Heart left ventricle (tissue), 16 donors: Measurements from ENCODE around the gene PRAMEF15. TPM values are rescaled to one million over a fixed set of nuclear protein-coding genes. Genes with fewer than 3 reads are reported as not detected.
"Not testable (repeated sequence)": the region's sequence is repeated elsewhere in the genome, so short reads cannot be mapped to it uniquely, and the experiment has no call there.

Source experiments
- ATAC-seq, 4 donors: fragments of 200-7000 bp; cut with Tn5 transposase; one replicate each; pipeline ENCODE4 v1.9.1; 2020 to 2022; ENCODE audit warnings: moderate library complexity in 4 of 4, mild to moderate bottlenecking in 3 of 4, moderate number of reproducible peaks in 1 of 4
- DNase-seq, 5 donors: peaks; one replicate each; pipeline ENCODE4 v3.0.0-alpha.2; 2020
- H3K27ac ChIP-seq, 12 donors: fragments of 200-600 bp; sonication (generic) in 4 of 12; one replicate each; pipeline versions ENCODE4 v1.5.0 to v1.8.0; 2016 to 2022; ENCODE audit warnings: mild to moderate bottlenecking in 2 of 12
- H3K27me3 ChIP-seq, 9 donors: fragments of 200-600 bp; sonication (generic) in 2 of 9; one replicate each; pipeline versions ENCODE4 v1.5.1 to v1.8.0; 2016 to 2022; ENCODE audit warnings: mild to moderate bottlenecking in 3 of 9
- H3K36me3 ChIP-seq, 9 donors: fragments of 200-600 bp; sonication (generic) in 2 of 9; one replicate each; pipeline versions ENCODE4 v1.5.0 to v1.8.0; 2018 to 2022; ENCODE audit warnings: mild to moderate bottlenecking in 2 of 9
- H3K4me1 ChIP-seq, 12 donors: fragments of 200-600 bp; sonication (generic) in 4 of 12; one replicate each; pipeline versions ENCODE4 v1.5.0 to v1.8.0; 2016 to 2022; ENCODE audit warnings: mild to moderate bottlenecking in 3 of 12
- H3K4me3 ChIP-seq, 12 donors: fragments of 200-600 bp; sonication (generic) in 4 of 12; one replicate each; pipeline versions ENCODE4 v1.5.0 to v1.8.0; 2017 to 2022; ENCODE audit warnings: mild to moderate bottlenecking in 9 of 12, moderate library complexity in 4 of 12
- H3K9me3 ChIP-seq, 12 donors: fragments of 200-600 bp; sonication (generic) in 4 of 12; one replicate each; pipeline versions ENCODE4 v1.5.0 to v1.8.0; 2016 to 2022; ENCODE audit warnings: mild to moderate bottlenecking in 1 of 12
- WGBS, 4 donors: extraction: QIAGEN DNeasy Blood & Tissue Kit in 2 of 4; methylation state at CpG; one replicate each; pipeline versions ENCODE4 v1.1.5 to v1.1.7; 2013 to 2018; 5-methylcytosine and 5-hydroxymethylcytosine counted together
- intact Hi-C, 10 donors: fragments of 100-400 bp; cut with DNase I; formaldehyde crosslinking; loops; one replicate each; pipeline versions ENCODE4 v1.11.1 to v1.14.2; 2022
- polyA plus RNA-seq, 2 donors: library from polyadenylated mRNA; stranded (reverse); fragments of 200-250 nt; gene quantifications; one replicate each; pipeline ENCODE4 v1.2.3, GENCODE V29; 2013
- total RNA-seq, 9 donors: library from RNA; depleted of rRNA in 2 of 9; stranded (reverse); fragments of >200 nt in 2 of 9; fragmentation: NEBNext Ultra II Directional in 3 of 9; extraction: Animal tissue kit (Norgen Biotek cat#: 25700) in 3 of 9; gene quantifications; one replicate each; pipeline versions ENCODE4 v1.1.0 to v1.2.4, GENCODE V29; 2016 to 2023
- TF ChIP-seq, protein P1 (sequence below), 12 donors: fragments of 200-600 bp; sonication (generic) in 4 of 12; IDR thresholded peaks; one replicate each; pipeline versions ENCODE4 v1.5.0 to v1.8.0; 2018 to 2022; ENCODE audit warnings: antibody characterized with exemption in 12 of 12, mild to moderate bottlenecking in 5 of 12
- donor health status: ischemic (EF 13 %, LVEDD 7.1; RV severe dilation, severe dysfunction).
- donor health status: healthy with polysubstance abuse.
- donor health status: DM: no; HTN: yes; CAD: no.
- donor health status: DM: no; HTN: no; CAD: no.
- donor health status: ischemic (EF 25% LVEDD 6.9; RV normal size, moderate dysfunction).
- donor health status: ischemic (EF 25% LVEDD 5.7; RV mildly dilated, moderate dysfunction).
- donor health status: healthy.
- donor health status: DM: yes; HTN: yes; CAD: no.
- donor health status: ischemic (EF 35%, LVEDD 5.7; RV mildly dilated, moderate dysfunction).
- donor health status: nonischemic (EF 11% LVEDD 7.7; RV severe dilation, severe dysfunction).
- donor health status: DM: yes; HTN: yes; CAD: no.
- donor health status: PGD.
- donor health status: ischemic (EF 29% LVEDD 5.4; RV normal size, mild dysfunction).
- donor health status: nonischemic (EF 23%, LVEDD 6.1; RV moderate dilation, normal function).

Gene PRAMEF15
- total and polyA plus RNA-seq, 11 donors: not detected

DNA sequence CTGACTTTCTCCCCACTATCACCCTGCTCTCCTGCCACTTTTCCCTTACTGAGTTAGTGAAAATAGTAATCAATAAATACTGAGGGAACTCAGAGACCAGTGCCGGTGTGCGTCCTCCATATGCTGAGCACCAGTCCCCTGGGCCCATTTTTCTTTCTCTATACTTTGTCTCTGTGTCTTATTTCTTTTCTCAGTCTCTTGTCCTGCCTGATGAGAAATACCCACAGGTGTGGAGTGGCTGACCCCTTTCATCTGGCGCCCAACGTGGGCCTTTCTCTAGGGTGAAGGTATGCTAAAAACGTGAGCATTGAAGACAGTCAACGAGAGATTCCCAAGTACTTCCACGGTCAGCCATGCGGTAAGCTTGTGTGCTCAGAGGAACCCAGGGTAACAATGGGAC lies 38.1 kb downstream of the PRAMEF15 start:
- H3K4me3 ChIP-seq, intact Hi-C loops, DNase-seq, H3K27ac ChIP-seq, H3K27me3 ChIP-seq, H3K4me1 ChIP-seq, H3K36me3 ChIP-seq, ATAC-seq: not testable (repeated sequence)
- WGBS, 4 donors: 87 to 92% (median 90%) methylated on average over 6 to 8 of the region's 8 CpGs
- H3K9me3 ChIP-seq: peaks cover 0 to 17% (median 0%) of the 10 kb centered on the region in 12 donors

DNA sequence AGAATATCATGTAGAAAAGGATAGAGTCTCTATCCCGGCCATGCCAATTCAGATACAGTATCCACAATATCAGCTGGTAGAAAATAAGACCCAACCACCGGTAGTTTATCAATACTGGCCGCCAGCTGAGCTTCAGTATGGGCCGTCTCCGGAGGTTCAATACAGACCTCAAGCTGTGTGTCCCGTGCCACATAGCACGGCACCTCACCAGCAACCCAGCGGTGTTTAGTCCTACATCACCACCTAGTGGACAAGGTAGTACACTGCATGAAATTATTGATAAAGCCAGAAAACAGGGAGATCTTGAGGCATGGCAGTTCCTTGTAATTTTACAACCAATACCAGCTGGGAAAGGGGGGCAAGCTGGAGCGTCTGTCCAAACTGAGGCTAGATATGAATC lies 39.1 kb downstream of the PRAMEF15 start:
- H3K4me1 ChIP-seq, ATAC-seq, H3K36me3 ChIP-seq, H3K27me3 ChIP-seq, H3K27ac ChIP-seq, DNase-seq, intact Hi-C loops, H3K4me3 ChIP-seq: not testable (repeated sequence)
- H3K9me3 ChIP-seq: peaks cover 0 to 17% (median 0%) of the 10 kb centered on the region in 12 donors
- 0 to 19% (median 0%) methylated on average over 2 of the region's 9 CpGs; no CpG with 5 or more reads in 1 of the 4 donors for WGBS, 4 donors

DNA sequence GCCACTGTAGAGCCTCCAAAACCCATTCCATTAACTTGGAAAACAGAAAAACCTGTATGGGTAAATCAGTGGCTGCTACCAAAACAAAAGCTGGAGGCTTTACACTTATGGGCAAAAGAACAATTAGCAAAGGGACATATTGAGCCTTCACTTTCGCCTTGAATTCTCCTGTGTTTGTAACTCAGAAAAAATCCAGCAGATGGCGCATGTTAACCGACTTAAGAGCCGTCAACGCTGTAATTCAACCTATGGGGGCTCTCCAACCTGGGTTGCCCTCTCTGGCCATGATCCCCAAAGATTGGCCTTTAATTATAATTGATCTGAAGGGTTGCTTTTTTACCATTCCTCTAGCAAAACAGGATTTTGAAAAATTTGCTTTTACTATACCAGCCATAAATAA lies 41.4 kb downstream of the PRAMEF15 start:
- H3K9me3 ChIP-seq: peaks cover 0 to 17% (median 0%) of the 10 kb centered on the region in 12 donors
- WGBS, 4 donors: 2 to 3% (median 3%) methylated on average over 5 of the region's 5 CpGs
- H3K4me1 ChIP-seq, H3K27me3 ChIP-seq, H3K27ac ChIP-seq, H3K36me3 ChIP-seq, H3K4me3 ChIP-seq, DNase-seq, ATAC-seq: not testable (repeated sequence)
- TF ChIP-seq, protein P1, sequence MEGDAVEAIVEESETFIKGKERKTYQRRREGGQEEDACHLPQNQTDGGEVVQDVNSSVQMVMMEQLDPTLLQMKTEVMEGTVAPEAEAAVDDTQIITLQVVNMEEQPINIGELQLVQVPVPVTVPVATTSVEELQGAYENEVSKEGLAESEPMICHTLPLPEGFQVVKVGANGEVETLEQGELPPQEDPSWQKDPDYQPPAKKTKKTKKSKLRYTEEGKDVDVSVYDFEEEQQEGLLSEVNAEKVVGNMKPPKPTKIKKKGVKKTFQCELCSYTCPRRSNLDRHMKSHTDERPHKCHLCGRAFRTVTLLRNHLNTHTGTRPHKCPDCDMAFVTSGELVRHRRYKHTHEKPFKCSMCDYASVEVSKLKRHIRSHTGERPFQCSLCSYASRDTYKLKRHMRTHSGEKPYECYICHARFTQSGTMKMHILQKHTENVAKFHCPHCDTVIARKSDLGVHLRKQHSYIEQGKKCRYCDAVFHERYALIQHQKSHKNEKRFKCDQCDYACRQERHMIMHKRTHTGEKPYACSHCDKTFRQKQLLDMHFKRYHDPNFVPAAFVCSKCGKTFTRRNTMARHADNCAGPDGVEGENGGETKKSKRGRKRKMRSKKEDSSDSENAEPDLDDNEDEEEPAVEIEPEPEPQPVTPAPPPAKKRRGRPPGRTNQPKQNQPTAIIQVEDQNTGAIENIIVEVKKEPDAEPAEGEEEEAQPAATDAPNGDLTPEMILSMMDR (IDR thresholded peaks at IDR 0.05): peak; percentile 30 to 68 (median 50)
- intact Hi-C loops: loop anchor here in 1 of 10 donors (5.0 kb wide), 2 partner anchors 66 to 606 kb away; no protein-coding TSS in a partner anchor

DNA sequence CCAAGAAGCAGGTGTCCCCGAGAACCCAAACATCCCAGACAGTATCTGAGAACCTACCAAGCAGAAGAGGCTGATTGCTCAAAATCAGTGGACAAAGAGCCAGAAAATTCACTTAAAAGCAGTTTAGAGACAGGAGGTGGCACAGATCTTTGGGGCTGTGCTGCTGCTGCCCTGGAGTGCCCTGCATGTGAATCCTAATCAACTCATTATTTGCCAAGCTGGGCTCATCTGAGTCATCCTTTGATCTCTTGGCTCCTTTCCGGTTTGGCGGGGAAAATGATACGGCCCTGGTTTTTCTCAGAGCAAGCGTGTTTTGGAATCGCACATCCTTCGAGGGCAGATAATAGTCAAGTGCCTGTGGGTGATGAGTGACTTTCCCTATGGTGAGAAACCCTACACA lies 47.0 kb downstream of the PRAMEF15 start:
- H3K4me1 ChIP-seq, H3K9me3 ChIP-seq, H3K27ac ChIP-seq, H3K36me3 ChIP-seq, H3K27me3 ChIP-seq, intact Hi-C loops, H3K4me3 ChIP-seq, DNase-seq: not testable (repeated sequence)
- 57 to 86% (median 83%) methylated on average over 1 of the region's 7 CpGs; no CpG with 5 or more reads in 1 of the 4 donors for WGBS, 4 donors
- ATAC-seq: peak in 1 of 4 donors; percentile 66

DNA sequence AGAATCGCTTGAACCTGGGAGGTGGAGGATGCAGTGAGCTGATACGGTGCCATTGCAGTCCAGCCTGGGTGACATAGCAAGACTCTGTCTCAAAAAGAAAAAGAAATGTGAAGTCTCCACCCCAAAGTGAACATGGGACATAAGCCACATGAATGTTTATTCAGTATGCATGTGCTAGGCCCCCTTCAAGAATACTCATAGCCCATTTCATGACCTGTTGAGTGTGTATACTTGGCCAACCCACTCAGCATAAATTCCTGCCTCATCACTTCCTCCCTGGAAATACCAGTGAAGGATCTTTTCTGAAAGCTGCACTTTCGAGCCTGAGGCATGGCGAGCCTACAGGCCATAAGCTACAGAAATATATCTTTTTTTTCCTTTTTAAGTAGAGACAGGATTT lies 49.5 kb downstream of the PRAMEF15 start:
- H3K27me3 ChIP-seq, H3K27ac ChIP-seq, H3K4me1 ChIP-seq, intact Hi-C loops, H3K4me3 ChIP-seq, H3K36me3 ChIP-seq, H3K9me3 ChIP-seq, ATAC-seq, DNase-seq: not testable (repeated sequence)
- WGBS, 4 donors: 71 to 96% (median 92%) methylated on average over 2 to 3 of the region's 4 CpGs

DNA sequence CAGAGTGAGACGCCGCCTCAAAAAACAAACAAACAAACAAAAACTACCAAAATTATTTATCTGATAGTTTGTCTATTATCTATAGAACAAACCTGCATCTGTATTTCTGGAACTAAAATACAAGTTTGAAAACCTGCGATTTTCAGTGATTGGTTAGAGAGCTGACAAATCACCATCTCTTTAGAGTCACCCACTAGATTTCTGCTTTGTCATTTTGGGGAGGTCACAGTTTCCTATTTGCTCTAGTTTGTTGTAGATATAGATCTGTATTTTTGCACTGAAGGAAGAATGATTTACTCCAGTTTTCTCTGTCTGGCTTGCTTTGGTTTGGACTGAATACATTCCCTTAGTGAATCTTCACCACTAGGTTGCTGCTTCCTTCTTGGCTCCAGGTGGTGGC lies 51.2 kb downstream of the PRAMEF15 start:
- H3K27ac ChIP-seq, H3K9me3 ChIP-seq, H3K27me3 ChIP-seq, H3K4me1 ChIP-seq, H3K36me3 ChIP-seq, DNase-seq, H3K4me3 ChIP-seq, intact Hi-C loops, ATAC-seq: not testable (repeated sequence)
- 87 to 93% (median 89%) methylated on average over 3 of the region's 3 CpGs for WGBS, 4 donors

DNA sequence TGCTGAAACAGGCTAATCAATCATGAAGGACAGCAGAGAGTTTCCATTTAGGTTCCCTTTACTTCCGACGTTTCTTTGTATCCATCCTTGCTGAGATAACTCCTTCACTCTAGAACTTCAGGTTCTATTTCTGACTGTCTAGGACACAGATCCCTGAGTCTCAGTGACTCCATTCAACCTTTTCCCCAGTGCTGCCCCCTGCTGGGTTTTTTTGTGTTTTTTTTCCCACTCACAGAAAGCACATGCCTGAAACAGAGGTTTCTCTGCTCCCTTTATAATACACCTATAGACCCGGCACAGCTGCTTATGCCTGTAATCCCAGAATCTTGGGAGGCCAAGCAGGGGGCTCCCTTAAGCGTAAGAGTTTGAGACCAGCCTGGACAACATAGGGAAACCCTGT lies 53.2 kb downstream of the PRAMEF15 start:
- DNase-seq, H3K4me1 ChIP-seq, ATAC-seq, H3K4me3 ChIP-seq, H3K36me3 ChIP-seq, intact Hi-C loops, H3K27me3 ChIP-seq, H3K27ac ChIP-seq, H3K9me3 ChIP-seq: not testable (repeated sequence)
- TF ChIP-seq, protein P1 (IDR thresholded peaks at IDR 0.05): peak in 4 of 12 donors; percentile 8 to 24 (median 17)
- WGBS, 4 donors: 69 to 82% (median 74%) methylated on average over 3 to 4 of the region's 4 CpGs
